GM13976 (cell line): Measurements from ENCODE around the gene FAM117A.

Experiments
- DNase-seq: peaks from one replicate; pipeline ENCODE4 v3.0.0; 2012; ENCODE audit warnings: low spot score
- in situ Hi-C: fragments of 300-500 bp; cut with MboI; formaldehyde crosslinking; loops from one replicate; pipeline ENCODE4 v1.12.0; 2022; ENCODE audit warnings: low sequenced_read_pairs, mixed read lengths, inconsistent platforms; ENCODE audit not compliant: unreplicated experiment
- TF ChIP-seq, protein P1 (sequence below): IDR thresholded peaks from 2 replicates; pipeline ENCODE4 v1.5.1; 2012; ENCODE audit warnings: borderline replicate concordance, mild to moderate bottlenecking; ENCODE audit not compliant: insufficient read depth; ENCODE audit errors: extremely low read depth, missing control alignments, control extremely low read depth

The FAM117A gene

DNA sequence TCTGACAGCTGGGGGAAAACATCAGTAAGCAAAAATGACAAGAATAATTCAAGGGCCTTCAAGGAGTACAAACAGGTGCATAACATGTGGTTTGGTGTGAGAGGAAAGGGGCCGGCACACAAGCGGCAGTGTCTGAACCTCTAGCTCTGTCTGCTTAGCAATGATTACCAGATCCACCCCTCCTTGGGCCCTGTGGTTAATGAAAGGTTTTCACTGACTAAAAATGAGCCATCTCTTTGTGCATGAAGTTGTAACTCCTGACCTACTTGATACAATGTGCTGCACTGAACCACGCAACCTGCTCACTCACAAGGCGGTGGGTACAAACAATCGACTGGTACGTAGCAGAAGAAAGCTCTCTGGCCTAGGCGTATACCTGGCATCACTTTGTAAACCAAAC is 15.1 kb downstream of the FAM117A start:
- DNase-seq, result peak; percentile 70
- TF ChIP-seq, protein P1, sequence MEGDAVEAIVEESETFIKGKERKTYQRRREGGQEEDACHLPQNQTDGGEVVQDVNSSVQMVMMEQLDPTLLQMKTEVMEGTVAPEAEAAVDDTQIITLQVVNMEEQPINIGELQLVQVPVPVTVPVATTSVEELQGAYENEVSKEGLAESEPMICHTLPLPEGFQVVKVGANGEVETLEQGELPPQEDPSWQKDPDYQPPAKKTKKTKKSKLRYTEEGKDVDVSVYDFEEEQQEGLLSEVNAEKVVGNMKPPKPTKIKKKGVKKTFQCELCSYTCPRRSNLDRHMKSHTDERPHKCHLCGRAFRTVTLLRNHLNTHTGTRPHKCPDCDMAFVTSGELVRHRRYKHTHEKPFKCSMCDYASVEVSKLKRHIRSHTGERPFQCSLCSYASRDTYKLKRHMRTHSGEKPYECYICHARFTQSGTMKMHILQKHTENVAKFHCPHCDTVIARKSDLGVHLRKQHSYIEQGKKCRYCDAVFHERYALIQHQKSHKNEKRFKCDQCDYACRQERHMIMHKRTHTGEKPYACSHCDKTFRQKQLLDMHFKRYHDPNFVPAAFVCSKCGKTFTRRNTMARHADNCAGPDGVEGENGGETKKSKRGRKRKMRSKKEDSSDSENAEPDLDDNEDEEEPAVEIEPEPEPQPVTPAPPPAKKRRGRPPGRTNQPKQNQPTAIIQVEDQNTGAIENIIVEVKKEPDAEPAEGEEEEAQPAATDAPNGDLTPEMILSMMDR, result no peak
- in situ Hi-C loops, result no loop called here

DNA sequence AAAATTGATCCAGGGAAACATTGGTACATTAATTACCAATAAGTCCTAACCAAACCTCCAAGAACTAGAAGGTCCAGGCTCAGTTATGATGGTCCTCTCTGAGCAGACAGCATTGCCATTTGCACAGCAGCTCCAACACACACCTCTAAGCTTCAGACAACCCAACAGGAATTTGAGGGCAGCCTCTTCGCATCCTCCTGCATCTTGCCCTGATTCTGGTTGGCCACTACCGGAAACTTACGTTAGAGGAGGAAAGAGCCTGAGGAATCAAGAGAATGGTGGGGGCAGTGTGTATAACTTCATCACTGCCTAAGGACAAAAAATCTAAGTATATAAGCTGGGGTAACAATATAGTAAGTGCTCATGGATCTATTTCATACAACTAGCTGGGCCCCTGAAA is 15.7 kb downstream of the FAM117A start:
- DNase-seq, result no peak
- in situ Hi-C loops, result no loop called here
- TF ChIP-seq, protein P1, result no peak

DNA sequence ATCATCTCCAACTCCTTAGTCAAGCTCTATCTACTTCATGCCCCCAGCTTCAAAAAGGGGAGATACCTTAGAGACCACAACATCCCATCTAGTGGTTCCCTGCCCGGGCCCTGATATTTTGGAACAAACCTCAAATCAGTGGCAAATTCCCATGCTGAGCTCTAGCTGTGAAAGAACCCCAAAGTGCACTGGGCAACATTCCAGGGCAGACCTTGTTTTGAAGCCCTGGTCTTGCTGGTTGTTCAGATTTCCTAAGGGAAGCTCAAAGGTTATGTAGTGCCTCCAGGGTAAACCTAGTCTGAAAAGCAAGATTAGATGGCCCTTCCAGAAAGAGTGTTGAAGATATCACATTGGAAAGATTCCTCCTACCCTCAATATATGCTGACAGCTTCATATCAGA is 16.3 kb downstream of the FAM117A start:
- DNase-seq, result no peak
- in situ Hi-C loops, result no loop called here
- TF ChIP-seq, protein P1, result no peak

DNA sequence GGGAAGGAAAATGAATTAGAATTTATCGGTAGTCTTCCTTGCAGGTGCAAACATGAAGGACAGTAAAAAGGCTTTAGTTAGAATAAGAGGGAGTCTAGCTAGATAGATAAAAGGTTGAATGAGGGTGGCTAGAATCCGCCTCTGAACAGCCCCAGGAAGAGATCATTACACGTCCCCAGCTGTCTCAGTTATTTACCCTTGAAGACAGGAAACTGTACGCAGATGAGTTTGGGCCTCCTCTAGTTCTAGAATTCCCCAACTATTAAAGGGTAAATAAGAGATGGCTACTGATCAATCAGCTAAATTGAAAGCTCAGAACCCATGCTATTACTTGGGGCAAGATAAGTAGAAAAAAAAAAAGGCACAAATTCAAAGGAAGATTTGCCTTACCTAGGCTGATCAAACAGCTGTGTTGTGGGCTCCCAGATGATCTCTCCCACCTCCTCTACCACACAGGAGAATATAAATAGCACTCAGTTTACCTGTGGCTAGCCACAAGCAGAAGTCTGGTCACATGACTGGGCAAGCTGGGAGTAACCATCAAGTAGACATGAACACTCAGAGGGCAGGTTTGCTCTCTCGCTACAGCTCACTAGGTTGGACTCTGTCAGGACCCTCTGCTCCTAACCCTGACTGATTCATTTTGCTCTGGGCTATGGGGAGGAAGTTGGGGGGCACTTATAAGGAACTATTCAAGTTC is 17.0 kb downstream of the FAM117A start:
- TF ChIP-seq, protein P1, result no peak
- DNase-seq, result peak; percentile 48
- in situ Hi-C loops, result no loop called here

DNA sequence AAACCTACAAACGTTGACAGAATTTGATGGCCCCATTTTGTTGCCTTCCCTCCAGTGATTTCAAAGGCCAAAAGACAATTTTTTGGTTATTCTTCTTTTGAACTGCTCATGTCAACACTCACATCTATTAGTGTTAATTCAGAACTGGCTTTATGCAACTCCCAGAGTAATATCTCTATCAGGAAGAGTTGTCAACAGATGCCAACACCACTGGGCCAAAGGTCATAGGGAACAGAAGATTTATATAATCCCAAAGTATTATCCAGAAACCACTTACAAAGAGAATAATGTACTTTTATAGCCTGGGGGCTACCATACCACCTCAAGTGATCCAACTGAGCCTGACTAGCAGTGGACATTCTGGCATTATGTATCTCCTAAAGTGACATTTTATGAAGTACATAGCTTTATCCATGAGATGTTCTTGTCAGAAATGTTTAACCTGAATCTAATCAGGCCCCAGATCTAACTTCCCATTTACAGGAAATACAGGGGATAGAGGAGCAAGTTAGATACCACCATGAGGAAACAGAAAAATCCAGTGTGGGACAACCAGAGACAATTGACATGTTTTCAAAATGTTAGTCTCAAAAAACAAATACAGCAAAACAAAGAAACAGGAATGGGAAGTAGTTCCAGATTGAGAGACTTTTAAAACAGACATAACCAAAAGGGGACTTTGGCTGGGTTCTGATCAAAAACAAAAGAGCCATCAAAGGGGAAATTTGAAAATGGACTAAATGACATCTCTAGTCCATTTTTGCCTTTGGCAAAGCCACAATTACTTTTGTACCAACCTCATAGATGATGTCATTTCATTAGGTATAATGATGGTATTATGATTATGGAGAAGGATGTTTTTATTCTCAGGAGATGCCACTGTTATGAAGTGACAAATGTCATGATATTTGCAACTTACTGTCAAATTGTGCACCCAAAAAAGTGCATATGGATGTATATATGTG is 18.5 kb downstream of the FAM117A start:
- TF ChIP-seq, protein P1, result no peak
- no peak for DNase-seq
- in situ Hi-C loops, result no loop called here

DNA sequence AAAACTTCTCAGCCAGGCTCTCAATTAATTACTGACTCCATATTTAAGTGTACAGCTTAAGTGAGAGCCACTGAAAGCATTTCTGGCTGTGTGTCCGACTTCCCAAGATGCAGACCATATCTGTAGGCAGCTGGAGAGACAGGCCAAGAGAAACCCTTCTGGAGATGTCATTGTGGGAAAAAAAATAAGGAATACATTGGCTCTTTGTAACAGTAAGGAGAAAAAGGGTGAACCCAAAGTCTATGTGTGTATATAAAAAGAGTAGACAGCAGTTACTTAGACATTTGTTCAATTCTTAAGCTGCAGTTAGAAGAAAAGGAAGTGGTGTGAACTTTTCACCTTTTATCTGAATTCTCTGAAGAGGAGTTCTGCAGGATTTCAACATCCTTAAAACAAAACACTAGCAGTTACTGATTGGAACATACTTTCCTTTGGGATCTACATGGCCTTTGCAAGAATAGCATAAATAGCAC is 21.7 kb downstream of the FAM117A start:
- DNase-seq, result no peak
- TF ChIP-seq, protein P1, result no peak
- in situ Hi-C loops, result no loop called here
